Measurements from ENCODE around the gene PRKAR1B.

GRCh38 chr7:762885-763284 lies 35.8 kb upstream of the PRKAR1B start:
- TF ChIP-seq CTCF (conservative IDR thresholded peaks at IDR 0.05; ENCODE audit: low read depth, low read length) (no peak), EZH2 (IDR thresholded peaks at IDR 0.05; ENCODE audit: borderline replicate concordance, low read depth, low read length, poor library complexity, severe bottlenecking) (no peak)

All from A673 (cell line).